B cell (primary cell): Measurements from ENCODE around the gene ACP1. TPM values are rescaled to one million over a fixed set of nuclear protein-coding genes. Genes with fewer than 3 reads are reported as not detected.

Experiments
- ATAC-seq: fragments of 200-7000 bp; cut with Tn5 transposase; one replicate; pipeline ENCODE4 v1.10.0; 2021; ENCODE audit warnings: low read depth, mild to moderate bottlenecking, moderate number of reproducible peaks, moderate library complexity
- CTCF ChIA-PET: fragments of 350-600 bp; sonication (Branson Sonifier 250); formaldehyde crosslinking; loops from one replicate; lab custom pipeline; 2021; ENCODE audit warnings: antibody characterized with exemption, inconsistent platforms; lab: Charles Lee
- POLR2A ChIA-PET: fragments of 350-600 bp; sonication (Branson Sonifier 250); formaldehyde crosslinking; loops from one replicate; lab custom pipeline; 2021; ENCODE audit warnings: antibody characterized with exemption; lab: Charles Lee
- DNase-seq: peaks from one replicate; pipeline ENCODE4 v3.0.0; 2013
- H2AFZ ChIP-seq: 2 replicates; pipeline ENCODE4 v1.6.1; 2012; ENCODE audit warnings: mild to moderate bottlenecking, low read depth, low read length; ENCODE audit not compliant: insufficient read depth, poor library complexity, severe bottlenecking
- H3K27ac ChIP-seq, 2 donors: 1 replicate in 1 of 2; 2 replicates in 1 of 2; pipeline ENCODE4 v1.5.1; 2012 to 2013; ENCODE audit warnings: low read length in 2 of 2, mild to moderate bottlenecking in 2 of 2, moderate library complexity in 1 of 2
- H3K27me3 ChIP-seq, 4 experiments: fragments of 200-600 bp in 1 of 4; sonication (generic) in 1 of 4; replicated peaks in 1 of 4; 1 replicate in 2 of 4; 2 replicates in 2 of 4; pipeline versions ENCODE4 v1.6.1 to v1.7.0; 2013 to 2016; ENCODE audit warnings: low read length in 3 of 4, mild to moderate bottlenecking in 2 of 4, mixed read lengths in 1 of 4, moderate library complexity in 1 of 4; ENCODE audit not compliant: insufficient read depth in 4 of 4, control insufficient read depth in 3 of 4; ENCODE audit errors: control extremely low read depth in 1 of 4
- H3K36me3 ChIP-seq, 2 experiments: replicated peaks in 1 of 2; 1 replicate in 1 of 2; 2 replicates in 1 of 2; pipeline versions ENCODE4 v1.6.1 to v1.7.1; 2013; ENCODE audit warnings: low read length in 1 of 2; ENCODE audit not compliant: insufficient read depth in 2 of 2, control insufficient read depth in 1 of 2; ENCODE audit errors: control extremely low read depth in 1 of 2, extremely low read depth in 1 of 2
- H3K4me1 ChIP-seq, 2 donors: fragments of 200-600 bp in 1 of 2; sonication (generic) in 1 of 2; 1 replicate in 1 of 2; 2 replicates in 1 of 2; pipeline versions ENCODE4 v1.5.1 to v1.6.1; 2013 to 2017; ENCODE audit warnings: low read length in 2 of 2; ENCODE audit not compliant: control insufficient read depth in 2 of 2, insufficient read depth in 2 of 2
- H3K4me2 ChIP-seq: replicated peaks from 2 replicates; pipeline ENCODE3; 2012; ENCODE audit warnings: mild to moderate bottlenecking, low read depth, low read length; ENCODE audit not compliant: poor library complexity, severe bottlenecking
- H3K4me3 ChIP-seq, 5 experiments: fragments of 200-600 bp in 1 of 5; sonication (generic) in 1 of 5; 1 replicate in 3 of 5; 2 replicates in 2 of 5; pipeline versions ENCODE4 v1.5.1 to v1.7.0; 2011 to 2016; ENCODE audit warnings: low read length in 4 of 5, mild to moderate bottlenecking in 4 of 5, low read depth in 2 of 5, control low read depth in 1 of 5, moderate library complexity in 1 of 5; ENCODE audit not compliant: insufficient read depth in 1 of 5; ENCODE audit errors: control extremely low read depth in 1 of 5, extremely low read depth in 1 of 5
- H3K79me2 ChIP-seq: fragments of 200-600 bp; sonication (generic); one replicate; pipeline ENCODE4 v1.6.0; 2016; ENCODE audit warnings: low read length; ENCODE audit not compliant: control insufficient read depth, insufficient read depth
- H3K9ac ChIP-seq: fragments of 200-600 bp; sonication (generic); 2 replicates; pipeline ENCODE4 v1.6.1; 2017; ENCODE audit warnings: mild to moderate bottlenecking, low read length, moderate library complexity
- H3K9me3 ChIP-seq, 3 donors: one replicate each; pipeline versions ENCODE4 v1.6.1 to v1.7.1; 2013; ENCODE audit warnings: low read length in 2 of 3; ENCODE audit not compliant: control insufficient read depth in 2 of 3, insufficient read depth in 1 of 3; ENCODE audit errors: control extremely low read depth in 1 of 3
- H4K20me1 ChIP-seq: 2 replicates; pipeline ENCODE4 v1.6.0; 2012; ENCODE audit warnings: mild to moderate bottlenecking, low read length; ENCODE audit not compliant: insufficient read depth, control insufficient read depth, poor library complexity, severe bottlenecking
- H3K27ac Mint-ChIP-seq: one replicate; pipeline ENCODE4 v1.8.0; 2021; ENCODE audit warnings: mixed read lengths
- H3K27me3 Mint-ChIP-seq: one replicate; pipeline ENCODE4 v1.8.0; 2021; ENCODE audit warnings: mixed read lengths
- H3K4me1 Mint-ChIP-seq: one replicate; pipeline ENCODE4 v1.8.0; 2021; ENCODE audit warnings: mixed read lengths
- H3K4me3 Mint-ChIP-seq: one replicate; pipeline ENCODE4 v1.8.0; 2021; ENCODE audit warnings: mixed read lengths
- H3K9me3 Mint-ChIP-seq: one replicate; pipeline ENCODE4 v1.8.0; 2022; ENCODE audit warnings: mixed read lengths; ENCODE audit not compliant: insufficient read depth
- CTCF ChIP-seq: fragments of 200-600 bp; IDR thresholded peaks from one replicate; pipeline ENCODE4 v1.8.0; 2022; ENCODE audit warnings: antibody characterized with exemption, mild to moderate bottlenecking
- EZH2 ChIP-seq: IDR thresholded peaks from 2 replicates; pipeline ENCODE4 v1.6.1; 2012; ENCODE audit warnings: borderline replicate concordance, low read depth, mild to moderate bottlenecking, moderate library complexity, low read length; ENCODE audit not compliant: insufficient read depth, poor library complexity, severe bottlenecking
- WGBS: methylation state at CpG from one replicate; pipeline ENCODE4 v1.1.5; 2013; ENCODE audit warnings: missing lambda C conversion rate; ENCODE audit not compliant: insufficient coverage; 5-methylcytosine and 5-hydroxymethylcytosine counted together
- intact Hi-C: fragments of 100-400 bp; cut with micrococcal nuclease; formaldehyde crosslinking; loops from one replicate; pipeline ENCODE4 v1.10.0; 2022
- polyA plus RNA-seq: library from polyadenylated mRNA; depleted of rRNA; stranded (reverse); fragments of >200 nt; gene quantifications from 2 replicates; pipeline ENCODE4 v1.2.3, GENCODE V29; 2012
- total RNA-seq, 2 donors: library from RNA; stranded (reverse); fragments of 120-200 nt in 1 of 2; gene quantifications; 1 replicate in 1 of 2; 2 replicates in 1 of 2; pipeline versions ENCODE4 v1.2.3 to v1.2.4, GENCODE V29; 2013 to 2022

The ACP1 gene
- total and polyA plus RNA-seq, 2 donors (not counting 1 experiment from before 2014, with no cell fraction given): 70.2 to 87.8 TPM

- H3K27ac Mint-ChIP-seq: no peak overlapping the region
- intact Hi-C loops: no loop called here
- H3K4me2 ChIP-seq: no peak overlapping the region
Observed at GRCh38 chr2:274503-274902, 9.8 kb downstream of the ACP1 start.

GRCh38 chr2:275466-275865, 10.7 kb downstream of the ACP1 start:
- Histone ChIP-seq H3K4me3 (no peak overlapping the region), H3K9me3 (no peaks in the 10 kb centered on the region), H3K36me3 (peaks cover 4 to 69% of the 10 kb centered on the region in 2 experiments), H3K9ac (peak overlapping the region; percentile 4), H3K27me3 (no peaks in the 10 kb centered on the region), H2AFZ (no peak overlapping the region), H3K4me2 (peak overlapping the region; percentile 12), H3K79me2 (peaks cover 35% of the 10 kb centered on the region), H3K27ac (peak overlapping the region in 1 of 2 donors; percentile 29), H4K20me1 (peaks cover 68% of the 10 kb centered on the region), H3K4me1 (peaks cover 9 to 11% of the 10 kb centered on the region in 2 donors)
- CTCF ChIA-PET: interaction anchor here (1.2 to 2.1 kb wide), 4 partner anchors 9 to 362 kb away, joined by 3 to 4 read pairs (median 4); no protein-coding TSS in a partner anchor
- TF ChIP-seq CTCF (no peak), EZH2 (no peak)
- POLR2A ChIA-PET: no interaction called here
- H3K27me3 Mint-ChIP-seq: no peaks in the 10 kb centered on the region
- ATAC-seq (peak; percentile 54), DNase-seq (peak; percentile 50)
- intact Hi-C loops: no loop called here
- H3K4me1 Mint-ChIP-seq: peaks cover 19% of the 10 kb centered on the region
- peak overlapping the region; percentile 58 for H3K27ac Mint-ChIP-seq
- WGBS: no CpG with 5 or more reads among the region's 6 CpGs
- H3K9me3 Mint-ChIP-seq: no peaks in the 10 kb centered on the region
- H3K4me3 Mint-ChIP-seq: no peak overlapping the region

More at GRCh38 chr2:274503-274902, 9.8 kb downstream of the ACP1 start:
- Histone ChIP-seq H3K79me2 (peaks cover 45% of the 10 kb centered on the region), H3K4me1 (peaks cover 9 to 14% of the 10 kb centered on the region in 2 donors), H3K27me3 (no peaks in the 10 kb centered on the region), H3K9ac (no peak overlapping the region), H4K20me1 (peaks cover 76% of the 10 kb centered on the region), H3K4me3 (no peak overlapping the region), H2AFZ (no peak overlapping the region), H3K9me3 (no peaks in the 10 kb centered on the region), H3K27ac (no peak overlapping the region), H3K36me3 (peaks cover 3 to 66% of the 10 kb centered on the region in 2 experiments)
- ATAC-seq (no peak), DNase-seq (no peak)
- Mint-ChIP-seq H3K4me3 (no peak overlapping the region), H3K4me1 (peaks cover 28% of the 10 kb centered on the region), H3K27me3 (no peaks in the 10 kb centered on the region), H3K9me3 (no peaks in the 10 kb centered on the region)
- CTCF ChIA-PET: interaction anchor here (1.7 to 2.1 kb wide), 2 partner anchors 28 to 362 kb away, joined by 4 read pairs; no protein-coding TSS in a partner anchor
- TF ChIP-seq EZH2: no peak
- no peak for TF ChIP-seq CTCF
- POLR2A ChIA-PET: no interaction called here
- 100% methylated on average over 2 of the region's 3 CpGs for WGBS
